Skin epidermis (tissue), 12 donors: ENCODE data around the gene IFIT1.
"Not testable (repeated sequence)": the region's sequence is repeated elsewhere in the genome, so short reads cannot be mapped to it uniquely, and the experiment has no call there.

Experiments used
- H3K27ac ChIP-seq, 21 experiments: fragments of 200-600 bp; sonication (generic) in 11 of 21; one replicate each; pipeline ENCODE4 v1.5.0; 2020; ENCODE audit warnings: mild to moderate bottlenecking in 3 of 21, inconsistent platforms in 2 of 21, moderate library complexity in 2 of 21
- H3K4me3 ChIP-seq, 7 experiments: fragments of 200-600 bp; sonication (generic) in 2 of 7; one replicate each; pipeline ENCODE4 v1.5.0; 2020; ENCODE audit warnings: inconsistent platforms in 2 of 7, mild to moderate bottlenecking in 2 of 7, moderate library complexity in 1 of 7

Gene IFIT1, protein sequence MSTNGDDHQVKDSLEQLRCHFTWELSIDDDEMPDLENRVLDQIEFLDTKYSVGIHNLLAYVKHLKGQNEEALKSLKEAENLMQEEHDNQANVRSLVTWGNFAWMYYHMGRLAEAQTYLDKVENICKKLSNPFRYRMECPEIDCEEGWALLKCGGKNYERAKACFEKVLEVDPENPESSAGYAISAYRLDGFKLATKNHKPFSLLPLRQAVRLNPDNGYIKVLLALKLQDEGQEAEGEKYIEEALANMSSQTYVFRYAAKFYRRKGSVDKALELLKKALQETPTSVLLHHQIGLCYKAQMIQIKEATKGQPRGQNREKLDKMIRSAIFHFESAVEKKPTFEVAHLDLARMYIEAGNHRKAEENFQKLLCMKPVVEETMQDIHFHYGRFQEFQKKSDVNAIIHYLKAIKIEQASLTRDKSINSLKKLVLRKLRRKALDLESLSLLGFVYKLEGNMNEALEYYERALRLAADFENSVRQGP

GRCh38 chr10:89391907-89392756, at the start of gene IFIT1:
Gene IFIT1, plus strand, starts transcription at chr10:89392623. Its CDS starts 90 bp downstream, at chr10:89392713.
- peak within 1 kb of the TSS in 20 of 21 experiments; percentile 42 to 89 (median 75) for H3K27ac ChIP-seq
- peak within 1 kb of the TSS; percentile 27 to 55 (median 38) for H3K4me3 ChIP-seq

DNA sequence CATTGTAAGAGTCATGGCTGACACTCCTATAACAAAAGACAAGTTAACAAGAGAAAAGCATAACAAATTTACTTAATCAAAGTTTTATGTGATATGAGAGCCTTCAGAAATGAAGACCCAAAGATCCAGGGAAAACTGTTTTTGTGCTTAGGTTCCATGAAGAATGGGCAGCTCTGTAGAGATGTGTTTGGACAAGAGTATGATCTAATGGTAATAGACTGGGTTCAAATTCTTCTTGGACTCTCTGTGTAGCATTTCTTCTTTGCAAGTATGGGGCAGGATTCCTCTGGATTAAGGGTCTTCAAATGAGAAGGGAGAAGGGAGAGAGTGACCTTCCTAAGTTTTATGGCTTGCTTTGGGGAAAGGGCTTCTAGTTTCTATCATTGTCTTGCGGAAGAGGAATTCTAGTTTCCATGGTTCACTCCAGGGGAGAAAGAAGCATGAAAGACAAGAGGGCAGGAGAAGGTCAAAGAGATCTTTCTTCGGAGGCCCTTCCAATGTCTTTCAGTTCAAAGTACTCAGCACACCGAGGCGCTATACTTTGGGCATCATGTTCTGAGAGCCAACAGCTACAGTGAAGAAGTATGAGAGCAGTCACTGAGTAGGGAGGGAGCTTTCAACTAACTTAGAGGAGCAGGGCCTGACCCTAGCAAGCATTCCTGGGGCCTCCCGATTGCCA, 49.2 kb upstream of the IFIT1 start:
- Histone ChIP-seq H3K27ac (peak overlapping the region in 1 of 21 experiments; percentile 38), H3K4me3 (no peak overlapping the region)

GRCh38 chr10:89344156-89344555, 48.3 kb upstream of the IFIT1 start:
- Histone ChIP-seq H3K27ac (no peak overlapping the region), H3K4me3 (no peak overlapping the region)

- H3K27ac ChIP-seq = peak overlapping the region in 2 of 21 experiments; percentile 9 to 43
- no peak overlapping the region for H3K4me3 ChIP-seq
These were observed 46.9 kb upstream of the IFIT1 start for GRCh38 chr10:89345367-89346000.

DNA sequence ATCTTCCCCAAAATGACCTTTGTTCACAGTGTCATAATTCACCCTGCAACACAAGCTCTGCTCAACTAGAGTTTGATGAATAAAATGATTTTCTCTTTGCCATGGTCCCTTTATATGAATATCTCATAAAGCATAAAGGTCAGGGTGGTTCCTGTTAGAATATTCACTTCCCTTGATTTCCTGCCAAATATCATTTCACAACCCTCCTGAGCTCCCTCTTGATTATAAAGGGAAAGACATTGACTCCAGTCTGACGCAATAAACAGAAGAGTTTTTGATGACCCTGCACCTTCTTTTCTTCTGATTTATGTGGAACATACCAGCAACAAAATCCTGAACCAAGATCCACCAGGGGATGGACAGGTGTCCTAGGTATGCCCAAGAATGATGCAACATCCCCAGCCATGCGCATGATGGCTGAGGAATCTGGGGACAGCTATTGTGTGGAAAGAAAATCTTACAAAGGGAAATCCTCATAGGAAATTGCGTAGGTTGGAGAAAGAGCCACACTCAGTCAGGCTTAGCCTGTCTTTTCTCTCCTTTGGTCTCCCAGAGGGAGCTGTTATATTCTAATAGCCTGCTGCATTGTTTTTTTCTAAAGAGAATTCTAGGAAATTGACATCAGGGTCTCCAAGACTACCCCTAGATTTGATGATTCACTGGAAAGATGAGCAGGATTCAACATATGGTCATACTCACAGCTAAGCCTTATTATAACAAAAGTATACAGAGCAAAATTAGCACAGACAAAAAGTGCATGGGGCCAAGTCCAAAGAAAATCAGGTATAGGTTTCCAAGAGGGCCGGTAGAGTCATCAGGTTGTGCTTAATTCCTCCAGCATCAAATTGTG, 45.8 kb upstream of the IFIT1 start:
- H3K4me3 ChIP-seq = no peak overlapping the region
- peak overlapping the region in 7 of 21 experiments; percentile 5 to 68 (median 52) for H3K27ac ChIP-seq

DNA sequence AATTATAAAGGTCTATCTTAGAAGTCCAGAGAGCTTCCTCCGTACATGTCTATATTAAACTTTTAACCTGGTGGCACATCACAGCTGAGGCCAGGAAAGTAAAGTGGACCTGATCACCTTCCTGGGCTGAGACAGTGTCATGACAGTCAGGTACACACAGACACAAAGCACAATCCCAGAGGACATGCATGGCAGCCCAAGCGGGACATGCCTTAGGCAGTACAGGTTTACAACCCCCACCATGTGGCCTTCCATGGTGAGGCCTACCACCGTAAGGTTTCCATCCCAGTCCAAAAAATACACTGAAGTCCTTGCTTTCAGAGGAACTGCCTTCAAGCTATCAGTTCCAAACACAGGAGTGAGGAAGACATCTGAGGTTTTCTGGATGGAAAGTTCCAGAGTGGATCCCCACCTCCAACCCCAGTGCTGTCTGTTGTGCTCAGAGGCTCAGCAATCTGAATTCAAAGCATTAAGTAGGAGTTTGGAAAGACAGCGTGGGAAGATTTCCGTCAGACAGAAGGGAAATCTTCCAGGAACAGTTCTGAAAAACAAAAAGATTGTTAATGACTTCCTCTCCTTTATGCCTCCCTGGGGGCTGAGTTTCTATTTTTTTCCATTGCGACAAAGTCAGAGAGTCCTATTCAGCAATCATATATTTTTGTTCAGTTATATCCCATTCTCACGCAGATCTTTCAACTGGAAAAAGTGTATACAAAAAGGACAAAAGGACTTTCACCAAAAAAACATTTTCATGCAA, 44.5 kb upstream of the IFIT1 start:
- H3K27ac ChIP-seq = peak overlapping the region in 13 of 21 experiments; percentile 5 to 76 (median 52)
- no peak overlapping the region for H3K4me3 ChIP-seq

- peak overlapping the region in 7 of 21 experiments; percentile 3 to 76 (median 53) for H3K27ac ChIP-seq
- H3K4me3 ChIP-seq = no peak overlapping the region
These were observed 43.9 kb upstream of the IFIT1 start for GRCh38 chr10:89348481-89348880.

DNA sequence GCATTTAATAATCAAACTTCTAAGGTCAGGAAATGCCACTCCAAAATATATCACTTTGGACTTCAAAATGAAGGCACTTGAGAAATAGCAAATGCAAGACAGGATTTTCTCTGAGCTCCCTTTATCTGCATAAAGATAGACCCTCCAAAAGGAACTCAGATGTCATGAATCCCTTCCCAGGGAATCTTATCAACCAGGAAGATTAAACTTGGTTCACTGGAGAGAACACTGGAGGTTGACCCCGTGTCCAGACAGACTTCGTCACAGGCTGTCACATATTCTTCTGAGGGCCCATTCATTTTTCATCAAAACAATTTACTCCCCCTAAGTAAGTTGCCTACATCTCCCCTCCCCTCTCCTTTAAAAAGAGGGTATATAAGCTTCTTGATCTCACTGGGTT, 43.4 kb upstream of the IFIT1 start:
- Histone ChIP-seq H3K27ac (peak overlapping the region in 3 of 21 experiments; percentile 12 to 65 (median 52)), H3K4me3 (no peak overlapping the region)

GRCh38 chr10:89350631-89351315, 41.6 kb upstream of the IFIT1 start:
- not testable (repeated sequence) for H3K4me3 ChIP-seq
- peak overlapping the region in 19 of 21 experiments; percentile 26 to 82 (median 68) for H3K27ac ChIP-seq

GRCh38 chr10:89351412-89351779, 41.0 kb upstream of the IFIT1 start:
- H3K27ac ChIP-seq = peak overlapping the region in 19 of 21 experiments; percentile 12 to 82 (median 68)
- H3K4me3 ChIP-seq = no peak overlapping the region

- Histone ChIP-seq H3K27ac (peak overlapping the region in 19 of 21 experiments; percentile 12 to 82 (median 68)), H3K4me3 (no peak overlapping the region)
These were observed 40.4 kb upstream of the IFIT1 start for GRCh38 chr10:89351780-89352597.

- peak overlapping the region in 3 of 21 experiments; percentile 55 to 82 (median 77) for H3K27ac ChIP-seq
- no peak overlapping the region for H3K4me3 ChIP-seq
These were observed 39.6 kb upstream of the IFIT1 start for GRCh38 chr10:89352802-89353201.

GRCh38 chr10:89355394-89355931, 37.0 kb upstream of the IFIT1 start:
- no peak overlapping the region for H3K27ac ChIP-seq
- H3K4me3 ChIP-seq = no peak overlapping the region

DNA sequence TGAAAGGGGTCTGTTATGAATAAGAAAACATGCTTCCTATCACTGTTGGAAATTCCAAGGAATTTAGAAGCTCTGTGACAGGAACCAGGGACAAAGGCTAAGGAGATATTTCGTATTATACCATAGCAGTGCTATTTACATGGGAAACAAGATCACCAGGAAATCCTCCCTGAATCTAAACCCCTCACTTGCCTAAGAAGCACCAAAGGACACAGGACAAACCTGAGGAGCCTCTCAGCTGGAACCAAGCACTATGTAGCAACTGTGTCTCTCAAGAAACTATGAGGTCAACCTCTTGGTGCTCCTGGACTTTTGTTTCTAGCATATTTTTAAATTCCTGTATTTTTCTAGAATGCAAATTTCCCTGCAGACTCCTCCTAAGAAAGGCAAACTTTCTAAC, 35.3 kb upstream of the IFIT1 start:
- H3K27ac ChIP-seq = no peak overlapping the region
- H3K4me3 ChIP-seq = no peak overlapping the region

GRCh38 chr10:89357975-89358374, 34.4 kb upstream of the IFIT1 start:
- no peak overlapping the region for H3K4me3 ChIP-seq
- no peak overlapping the region for H3K27ac ChIP-seq

GRCh38 chr10:89360157-89360556, 32.3 kb upstream of the IFIT1 start:
- no peak overlapping the region for H3K4me3 ChIP-seq

More at GRCh38 chr10:89360157-89360556, 32.3 kb upstream of the IFIT1 start:
- no peak overlapping the region for H3K27ac ChIP-seq
